Astrocyte (in vitro differentiated cells and primary cell): ENCODE data around the gene PELI1. TPM values are rescaled to one million over a fixed set of nuclear protein-coding genes. Genes with fewer than 3 reads are reported as not detected.
A peak's percentile ranks its signal among the peaks of the same experiment; 100 is the strongest.

Source experiments
- DNase-seq: peaks from one replicate; pipeline ENCODE4 v3.0.0-alpha.2; 2010; ENCODE audit warnings: low read depth
- FAIRE-seq: peaks from 2 replicates; lab custom pipeline; 2011; peaks lifted over from hg19 to GRCh38; lab: Jason Lieb, UNC
- H2AFZ ChIP-seq: 2 replicates; pipeline ENCODE4 v1.6.0; 2012; ENCODE audit warnings: low read depth, low read length, inconsistent platforms
- H3K27ac ChIP-seq: 2 replicates; pipeline ENCODE4 v1.5.1; 2011; ENCODE audit warnings: low read depth, low read length, inconsistent platforms
- H3K27me3 ChIP-seq: 2 replicates; pipeline ENCODE4 v1.6.0; 2011; ENCODE audit warnings: low read length, inconsistent platforms; ENCODE audit not compliant: insufficient read depth
- H3K36me3 ChIP-seq: 2 replicates; pipeline ENCODE4 v1.5.1; 2011; ENCODE audit warnings: low read length, inconsistent platforms; ENCODE audit not compliant: insufficient read depth
- H3K4me1 ChIP-seq: 2 replicates; pipeline ENCODE4 v1.5.1; 2011; ENCODE audit warnings: low read length, inconsistent platforms; ENCODE audit not compliant: insufficient read depth
- H3K4me2 ChIP-seq: 2 replicates; pipeline ENCODE4 v1.6.0; 2012; ENCODE audit warnings: low read length, inconsistent platforms
- H3K4me3 ChIP-seq: 2 replicates; pipeline ENCODE4 v1.5.1; 2011; ENCODE audit warnings: low read depth, mild to moderate bottlenecking, low read length, inconsistent platforms; ENCODE audit not compliant: insufficient read depth
- H3K79me2 ChIP-seq: 2 replicates; pipeline ENCODE4 v1.6.0; 2012; ENCODE audit warnings: mild to moderate bottlenecking, low read length, inconsistent platforms; ENCODE audit not compliant: insufficient read depth
- H3K9ac ChIP-seq: 2 replicates; pipeline ENCODE4 v1.6.0; 2012; ENCODE audit warnings: mild to moderate bottlenecking, low read length, inconsistent platforms
- H3K9me3 ChIP-seq: 2 replicates; pipeline ENCODE4 v1.5.1; 2012; ENCODE audit warnings: low read depth, mild to moderate bottlenecking, low read length, inconsistent platforms; ENCODE audit not compliant: insufficient read depth
- H4K20me1 ChIP-seq: 2 replicates; pipeline ENCODE4 v1.6.0; 2012; ENCODE audit warnings: low read length, inconsistent platforms; ENCODE audit not compliant: insufficient read depth
- H3K27ac Mint-ChIP-seq: one replicate; pipeline ENCODE4 v1.8.0; 2021; ENCODE audit warnings: mild to moderate bottlenecking, mixed read lengths; ENCODE audit not compliant: unreplicated experiment
- H3K27me3 Mint-ChIP-seq: one replicate; pipeline ENCODE4 v1.8.0; 2021; ENCODE audit warnings: low read depth, mixed read lengths; ENCODE audit not compliant: unreplicated experiment
- H3K36me3 Mint-ChIP-seq: one replicate; pipeline ENCODE4 v1.8.0; 2021; ENCODE audit warnings: low read depth, mixed read lengths; ENCODE audit not compliant: unreplicated experiment
- H3K4me1 Mint-ChIP-seq: one replicate; pipeline ENCODE4 v1.8.0; 2021; ENCODE audit warnings: low read depth, mixed read lengths; ENCODE audit not compliant: unreplicated experiment
- H3K4me3 Mint-ChIP-seq: one replicate; pipeline ENCODE4 v1.8.0; 2021; ENCODE audit warnings: mild to moderate bottlenecking, moderate library complexity, mixed read lengths; ENCODE audit not compliant: unreplicated experiment
- H3K9me3 Mint-ChIP-seq: one replicate; pipeline ENCODE4 v1.8.0; 2021; ENCODE audit warnings: mild to moderate bottlenecking, mixed read lengths; ENCODE audit not compliant: unreplicated experiment
- EZH2 ChIP-seq: IDR thresholded peaks from 2 replicates; pipeline ENCODE4 v1.6.1; 2012; ENCODE audit warnings: mild to moderate bottlenecking, low read length, inconsistent platforms; ENCODE audit not compliant: insufficient read depth
- total RNA-seq: library from RNA; stranded (reverse); gene quantifications from 2 replicates; pipeline ENCODE4 v1.2.1, GENCODE V29; 2021
- TF ChIP-seq, protein P1 (sequence below): IDR thresholded peaks from 2 replicates; pipeline ENCODE4 v1.5.1; 2011; ENCODE audit warnings: low read depth, mild to moderate bottlenecking, inconsistent platforms, low read length, moderate library complexity; ENCODE audit not compliant: insufficient read depth

The PELI1 gene
- total RNA-seq, 1 donor from 2014 or later = 23.8 TPM

GRCh38 chr2:64137996-64138395 lies 6.2 kb downstream of the PELI1 start:
- Mint-ChIP-seq H3K27me3 (no peaks in the 10 kb centered on the region), H3K4me1 (peaks cover 58% of the 10 kb centered on the region), H3K27ac (no peak overlapping the region), H3K4me3 (no peak overlapping the region), H3K36me3 (peaks cover 2% of the 10 kb centered on the region), H3K9me3 (no peaks in the 10 kb centered on the region)
- H3K27ac ChIP-seq = no peak overlapping the region
- no peak overlapping the region for H3K9ac ChIP-seq
- H3K4me1 ChIP-seq = peaks cover 7% of the 10 kb centered on the region
- H3K9me3 ChIP-seq = no peaks in the 10 kb centered on the region
- H3K79me2 ChIP-seq = peaks cover 84% of the 10 kb centered on the region
- no peak overlapping the region for H3K4me3 ChIP-seq
- TF ChIP-seq, protein P1, sequence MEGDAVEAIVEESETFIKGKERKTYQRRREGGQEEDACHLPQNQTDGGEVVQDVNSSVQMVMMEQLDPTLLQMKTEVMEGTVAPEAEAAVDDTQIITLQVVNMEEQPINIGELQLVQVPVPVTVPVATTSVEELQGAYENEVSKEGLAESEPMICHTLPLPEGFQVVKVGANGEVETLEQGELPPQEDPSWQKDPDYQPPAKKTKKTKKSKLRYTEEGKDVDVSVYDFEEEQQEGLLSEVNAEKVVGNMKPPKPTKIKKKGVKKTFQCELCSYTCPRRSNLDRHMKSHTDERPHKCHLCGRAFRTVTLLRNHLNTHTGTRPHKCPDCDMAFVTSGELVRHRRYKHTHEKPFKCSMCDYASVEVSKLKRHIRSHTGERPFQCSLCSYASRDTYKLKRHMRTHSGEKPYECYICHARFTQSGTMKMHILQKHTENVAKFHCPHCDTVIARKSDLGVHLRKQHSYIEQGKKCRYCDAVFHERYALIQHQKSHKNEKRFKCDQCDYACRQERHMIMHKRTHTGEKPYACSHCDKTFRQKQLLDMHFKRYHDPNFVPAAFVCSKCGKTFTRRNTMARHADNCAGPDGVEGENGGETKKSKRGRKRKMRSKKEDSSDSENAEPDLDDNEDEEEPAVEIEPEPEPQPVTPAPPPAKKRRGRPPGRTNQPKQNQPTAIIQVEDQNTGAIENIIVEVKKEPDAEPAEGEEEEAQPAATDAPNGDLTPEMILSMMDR = no peak
- no peak for TF ChIP-seq EZH2
- no peak for FAIRE-seq
- no peak overlapping the region for H2AFZ ChIP-seq
- H3K27me3 ChIP-seq = no peaks in the 10 kb centered on the region
- peaks cover 17% of the 10 kb centered on the region for H4K20me1 ChIP-seq
- H3K36me3 ChIP-seq = no peaks in the 10 kb centered on the region
- no peak overlapping the region for H3K4me2 ChIP-seq
- no peak for DNase-seq

DNA sequence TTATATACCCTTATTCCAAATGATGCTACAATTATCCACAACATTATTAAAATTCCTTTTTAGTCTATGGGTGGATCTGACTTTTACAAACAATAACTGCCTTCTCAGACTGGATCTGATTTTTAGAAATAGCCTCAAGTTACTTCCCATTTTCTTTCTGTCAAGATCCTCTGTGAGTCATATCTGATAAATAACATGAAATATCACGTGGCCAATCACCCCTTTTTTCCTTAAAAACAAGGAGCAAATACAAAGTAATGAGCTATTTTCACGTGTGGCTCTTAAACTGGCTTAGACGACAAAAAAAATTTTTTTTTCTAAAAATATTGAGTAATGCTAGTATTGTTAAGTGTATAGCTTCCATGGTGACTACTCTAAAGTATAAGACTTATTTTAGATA lies 6.7 kb downstream of the PELI1 start:
- H3K9me3 ChIP-seq = no peaks in the 10 kb centered on the region
- no peak overlapping the region for H3K27ac ChIP-seq
- no peak overlapping the region for H3K9ac ChIP-seq
- H3K36me3 ChIP-seq = no peaks in the 10 kb centered on the region
- H3K4me3 Mint-ChIP-seq = no peak overlapping the region
- no peaks in the 10 kb centered on the region for H3K9me3 Mint-ChIP-seq
- no peaks in the 10 kb centered on the region for H3K27me3 Mint-ChIP-seq
- peaks cover 17% of the 10 kb centered on the region for H4K20me1 ChIP-seq
- H2AFZ ChIP-seq = no peak overlapping the region
- no peak overlapping the region for H3K4me3 ChIP-seq
- H3K27me3 ChIP-seq = no peaks in the 10 kb centered on the region
- DNase-seq (peak; percentile 26), FAIRE-seq (no peak)
- peak overlapping the region; percentile 6 for H3K27ac Mint-ChIP-seq
- peaks cover 84% of the 10 kb centered on the region for H3K79me2 ChIP-seq
- H3K4me2 ChIP-seq = no peak overlapping the region
- H3K4me1 Mint-ChIP-seq = peaks cover 58% of the 10 kb centered on the region
- TF ChIP-seq EZH2 = no peak
- TF ChIP-seq, protein P1 = no peak
- peaks cover 2% of the 10 kb centered on the region for H3K36me3 Mint-ChIP-seq
- H3K4me1 ChIP-seq = peaks cover 7% of the 10 kb centered on the region

DNA sequence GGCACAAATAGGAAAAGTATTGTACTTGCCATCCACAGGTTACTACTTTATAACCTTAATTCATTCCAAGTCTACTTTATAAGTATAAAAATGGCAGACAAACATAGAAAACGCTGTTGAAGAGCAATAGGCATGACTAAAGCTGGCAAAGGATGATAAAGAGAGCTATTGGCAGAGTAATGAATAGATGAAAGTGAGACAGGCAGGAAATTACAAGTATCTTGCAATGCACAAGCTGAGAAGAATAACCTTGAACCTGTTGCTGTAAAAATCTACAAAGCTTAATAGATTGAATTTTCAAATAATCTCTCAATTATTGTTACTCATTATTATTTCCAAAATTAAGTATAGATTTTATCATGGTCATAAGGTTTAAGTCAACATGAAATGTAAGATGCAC lies 8.8 kb downstream of the PELI1 start:
- peaks cover 7% of the 10 kb centered on the region for H4K20me1 ChIP-seq
- H3K4me1 Mint-ChIP-seq = peaks cover 43% of the 10 kb centered on the region
- no peak for TF ChIP-seq EZH2
- TF ChIP-seq, protein P1 = no peak
- H3K4me1 ChIP-seq = peaks cover 7% of the 10 kb centered on the region
- H3K9me3 ChIP-seq = no peaks in the 10 kb centered on the region
- no peak overlapping the region for H3K4me3 Mint-ChIP-seq
- no peaks in the 10 kb centered on the region for H3K27me3 ChIP-seq
- no peak overlapping the region for H3K27ac ChIP-seq
- H3K4me2 ChIP-seq = no peak overlapping the region
- no peaks in the 10 kb centered on the region for H3K36me3 ChIP-seq
- no peak for FAIRE-seq
- no peak for DNase-seq
- no peak overlapping the region for H2AFZ ChIP-seq
- no peaks in the 10 kb centered on the region for H3K9me3 Mint-ChIP-seq
- no peaks in the 10 kb centered on the region for H3K27me3 Mint-ChIP-seq
- H3K4me3 ChIP-seq = no peak overlapping the region
- H3K27ac Mint-ChIP-seq = no peak overlapping the region
- peaks cover 72% of the 10 kb centered on the region for H3K79me2 ChIP-seq
- H3K36me3 Mint-ChIP-seq = peaks cover 2% of the 10 kb centered on the region
- H3K9ac ChIP-seq = no peak overlapping the region
